ENCODE results near the gene CFL1. TPM values are rescaled to one million over a fixed set of nuclear protein-coding genes. Genes with fewer than 3 reads are reported as not detected.

CFL1 gene
- 1,000 to 10,000 TPM in 1 of 3 donors, 100 to 1,000 TPM in 2; 944 to 1,135 (median 977) TPM for total RNA-seq

DNA sequence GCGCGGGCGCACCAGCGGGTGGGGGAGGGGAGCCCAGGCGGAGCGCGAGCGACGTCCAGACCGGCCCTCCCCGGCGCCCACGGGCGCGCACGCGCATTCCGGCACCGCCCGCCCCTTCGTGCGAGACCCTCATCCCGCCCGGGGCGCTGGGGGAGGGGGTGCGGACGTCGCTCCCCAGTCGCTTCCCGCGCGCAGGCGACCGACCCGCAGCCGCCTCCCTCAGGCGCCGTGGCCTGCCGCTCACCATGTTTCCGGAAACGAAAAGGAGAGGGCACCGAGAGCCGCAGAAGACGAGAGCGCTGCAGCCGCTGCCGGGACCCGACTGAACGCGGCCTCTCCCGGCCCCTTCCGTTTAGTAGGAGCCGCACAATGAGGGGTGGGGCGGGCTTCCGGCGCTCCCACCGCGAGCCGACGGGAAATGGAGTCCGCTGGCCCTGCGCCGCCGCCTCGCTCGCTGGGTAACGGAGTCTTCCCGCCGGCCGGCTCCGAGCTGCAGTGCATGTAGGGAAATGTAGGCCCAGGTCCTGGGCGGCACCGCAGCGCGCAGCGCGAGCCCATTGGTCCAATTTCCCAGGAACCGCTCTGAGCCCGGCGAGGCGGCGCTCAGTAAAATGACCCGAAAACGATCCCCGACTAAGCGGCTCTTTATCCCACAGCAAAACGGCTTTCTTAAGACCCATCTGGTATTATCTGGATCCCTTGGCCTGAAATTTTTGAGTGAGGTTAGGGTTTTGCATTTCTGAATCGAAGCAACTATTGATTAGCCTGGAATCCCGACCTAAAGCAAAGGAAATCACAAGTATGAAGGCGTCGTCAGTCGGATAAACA lies at the start of gene CFL1:
Gene CFL1 (minus strand): TSS at position 328 of the 828 bp plus-strand sequence. CDS start 81 bp downstream, at position 247.
- ATAC-seq (peak; percentile 66 to 70), DNase-seq (peak; percentile 95)
- Mint-ChIP-seq H3K9me3 (no peaks in the 10 kb centered on the region), H3K27me3 (ENCODE audit: low read depth) (no peaks in the 10 kb centered on the region), H3K36me3 (ENCODE audit: insufficient read depth) (peaks cover 34% of the 10 kb centered on the region), H3K4me1 (ENCODE audit: low read depth) (peaks cover 63% of the 10 kb centered on the region), H3K4me3 (peak within 1 kb of the TSS; percentile 90)

DNA sequence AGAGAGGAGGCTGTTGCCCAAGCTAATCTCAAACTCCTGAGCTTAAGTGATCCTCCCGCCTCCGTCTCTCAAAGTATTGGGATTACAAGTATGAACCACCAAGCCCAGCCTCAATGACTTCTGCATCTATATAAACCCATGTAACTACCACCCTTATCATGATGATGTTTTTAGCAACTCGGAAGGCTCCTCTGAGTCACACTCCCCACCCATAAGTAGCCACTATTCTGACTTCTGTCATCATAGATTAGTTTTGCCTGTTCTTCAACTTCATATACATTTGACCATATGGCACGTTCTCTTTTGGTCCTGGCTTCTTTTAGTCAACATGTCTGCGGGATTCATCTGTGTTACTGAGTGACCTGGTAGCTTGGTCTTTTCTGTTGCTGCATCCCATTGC lies 48.6 kb upstream of the CFL1 start:
- H3K36me3 Mint-ChIP-seq (ENCODE audit: insufficient read depth): no peaks in the 10 kb centered on the region
- ATAC-seq (no peak), DNase-seq (no peak)
- no peak overlapping the region for H3K4me3 Mint-ChIP-seq
- H3K27me3 Mint-ChIP-seq (ENCODE audit: low read depth): peaks cover 16% of the 10 kb centered on the region
- peaks cover 12% of the 10 kb centered on the region for H3K4me1 Mint-ChIP-seq (ENCODE audit: low read depth)
- H3K9me3 Mint-ChIP-seq: no peaks in the 10 kb centered on the region

DNA sequence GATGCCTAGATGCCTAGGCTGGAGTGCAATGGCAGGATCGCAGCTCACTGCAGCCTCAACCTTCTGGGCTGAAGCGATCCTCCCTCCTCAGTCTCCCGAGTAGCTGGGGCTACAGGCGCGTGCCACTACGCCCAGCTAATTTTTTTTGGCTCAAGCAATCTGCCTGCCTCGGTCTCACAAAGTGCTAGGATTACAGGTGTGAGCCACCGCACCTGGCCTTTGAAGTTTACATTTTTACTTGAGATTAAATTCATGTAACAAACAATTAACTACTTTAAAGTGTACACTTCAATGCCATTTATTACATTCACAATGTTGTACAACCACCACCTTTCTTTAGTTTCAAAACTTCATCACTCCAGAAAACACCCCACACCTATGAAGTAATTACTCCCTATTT lies 45.7 kb upstream of the CFL1 start:
- Mint-ChIP-seq H3K27me3 (ENCODE audit: low read depth) (peaks cover 6% of the 10 kb centered on the region), H3K36me3 (ENCODE audit: insufficient read depth) (peaks cover 3% of the 10 kb centered on the region), H3K4me1 (ENCODE audit: low read depth) (peaks cover 11% of the 10 kb centered on the region), H3K9me3 (no peaks in the 10 kb centered on the region), H3K4me3 (no peak overlapping the region)
- DNase-seq (no peak), ATAC-seq (no peak)

DNA sequence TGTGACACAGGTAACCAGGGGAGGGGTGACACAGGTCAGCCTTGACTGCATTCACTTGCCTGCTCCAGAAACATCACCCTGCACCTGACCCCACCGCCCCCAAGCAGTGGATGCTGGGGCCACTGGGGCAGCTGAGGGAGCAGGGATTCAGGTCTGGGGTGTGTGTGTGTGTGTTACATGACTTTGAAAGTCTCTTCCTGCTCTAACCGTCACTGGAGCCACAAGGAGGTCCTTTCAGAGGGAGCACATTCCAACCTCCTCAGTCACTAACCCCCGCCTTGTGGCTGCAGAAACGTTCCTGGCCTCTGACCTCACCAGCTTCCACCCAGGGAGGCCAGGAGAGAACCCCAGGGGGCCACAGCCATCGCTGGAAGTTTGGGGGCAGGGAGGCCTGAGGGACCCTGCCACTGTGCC lies 45.1 kb upstream of the CFL1 start:
- no peak overlapping the region for H3K4me3 Mint-ChIP-seq
- DNase-seq (no peak), ATAC-seq (no peak)
- H3K9me3 Mint-ChIP-seq: no peaks in the 10 kb centered on the region
- H3K36me3 Mint-ChIP-seq (ENCODE audit: insufficient read depth): peaks cover 4% of the 10 kb centered on the region
- peaks cover 15% of the 10 kb centered on the region for H3K4me1 Mint-ChIP-seq (ENCODE audit: low read depth)
- peaks cover 6% of the 10 kb centered on the region for H3K27me3 Mint-ChIP-seq (ENCODE audit: low read depth)

DNA sequence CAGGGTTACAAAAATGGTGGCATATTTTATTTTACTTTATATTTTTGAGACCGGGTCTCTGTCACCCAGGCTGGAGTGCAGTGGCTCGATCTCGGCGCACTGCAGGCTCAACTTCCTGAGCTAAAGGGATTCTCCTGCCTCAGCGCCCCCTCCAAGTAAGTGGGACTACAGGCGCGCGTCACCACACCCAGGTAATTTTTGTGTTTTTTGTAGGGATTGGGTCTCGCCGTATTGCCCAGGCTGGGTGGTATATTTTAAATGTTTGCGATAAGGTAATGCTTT lies 42.9 kb upstream of the CFL1 start:
- Mint-ChIP-seq H3K9me3 (no peaks in the 10 kb centered on the region), H3K27me3 (ENCODE audit: low read depth) (peaks cover 2% of the 10 kb centered on the region), H3K4me1 (ENCODE audit: low read depth) (peaks cover 28% of the 10 kb centered on the region), H3K36me3 (ENCODE audit: insufficient read depth) (peaks cover 18% of the 10 kb centered on the region), H3K4me3 (peak overlapping the region; percentile 70)
- no peak for DNase-seq
- ATAC-seq: no peak

DNA sequence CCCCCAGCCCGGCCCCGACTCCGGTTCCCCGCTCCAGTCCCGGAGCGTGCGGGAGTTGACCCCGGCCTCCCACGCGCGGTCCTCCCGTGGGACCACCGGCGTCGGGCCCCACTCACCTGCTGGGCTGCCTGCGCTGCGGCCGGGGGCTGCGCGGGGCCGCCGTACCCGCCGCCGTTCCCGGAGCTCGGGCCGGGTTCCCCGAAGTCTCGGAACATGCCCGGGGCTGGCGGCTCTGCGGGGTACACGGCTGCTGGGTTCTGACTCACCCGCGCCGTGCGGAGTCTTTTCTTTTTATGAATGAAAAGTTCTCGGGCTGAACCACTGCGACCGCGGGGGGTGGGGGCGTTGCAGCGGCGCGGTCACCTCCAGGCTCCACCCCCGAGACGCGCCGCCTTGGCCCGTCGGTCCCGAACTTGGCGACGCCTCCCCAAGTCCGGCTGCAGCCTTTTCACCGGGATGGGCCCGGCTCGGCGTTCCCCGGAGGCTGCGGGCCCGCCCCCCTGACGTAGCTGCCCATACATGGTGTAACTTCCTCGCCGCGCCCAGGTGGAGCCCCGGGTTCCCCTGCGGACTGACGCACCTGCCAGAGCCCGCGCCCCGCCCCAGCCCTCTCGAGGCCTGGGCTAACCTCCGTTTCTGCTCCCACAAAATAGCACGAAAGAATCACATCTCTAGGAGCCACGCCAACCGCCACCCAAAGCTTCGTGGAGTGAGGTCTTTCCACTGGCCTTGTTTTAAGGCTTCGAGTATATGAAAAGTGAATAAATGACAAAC lies 42.3 kb upstream of the CFL1 start, which contains the start of gene FOSL1:
Gene FOSL1 (minus strand): TSS at position 264 of the 774 bp plus-strand sequence. CDS start 49 bp downstream, at position 215.
- ATAC-seq (peak; percentile 81 to 84), DNase-seq (peak; percentile 94)
- H3K4me3 Mint-ChIP-seq: peak within 1 kb of the TSS; percentile 91
- H3K4me1 Mint-ChIP-seq (ENCODE audit: low read depth): peaks cover 33% of the 10 kb centered on the region
- H3K9me3 Mint-ChIP-seq: no peaks in the 10 kb centered on the region
- peaks cover 21% of the 10 kb centered on the region for H3K36me3 Mint-ChIP-seq (ENCODE audit: insufficient read depth)
- H3K27me3 Mint-ChIP-seq (ENCODE audit: low read depth): peaks cover 2% of the 10 kb centered on the region

DNA sequence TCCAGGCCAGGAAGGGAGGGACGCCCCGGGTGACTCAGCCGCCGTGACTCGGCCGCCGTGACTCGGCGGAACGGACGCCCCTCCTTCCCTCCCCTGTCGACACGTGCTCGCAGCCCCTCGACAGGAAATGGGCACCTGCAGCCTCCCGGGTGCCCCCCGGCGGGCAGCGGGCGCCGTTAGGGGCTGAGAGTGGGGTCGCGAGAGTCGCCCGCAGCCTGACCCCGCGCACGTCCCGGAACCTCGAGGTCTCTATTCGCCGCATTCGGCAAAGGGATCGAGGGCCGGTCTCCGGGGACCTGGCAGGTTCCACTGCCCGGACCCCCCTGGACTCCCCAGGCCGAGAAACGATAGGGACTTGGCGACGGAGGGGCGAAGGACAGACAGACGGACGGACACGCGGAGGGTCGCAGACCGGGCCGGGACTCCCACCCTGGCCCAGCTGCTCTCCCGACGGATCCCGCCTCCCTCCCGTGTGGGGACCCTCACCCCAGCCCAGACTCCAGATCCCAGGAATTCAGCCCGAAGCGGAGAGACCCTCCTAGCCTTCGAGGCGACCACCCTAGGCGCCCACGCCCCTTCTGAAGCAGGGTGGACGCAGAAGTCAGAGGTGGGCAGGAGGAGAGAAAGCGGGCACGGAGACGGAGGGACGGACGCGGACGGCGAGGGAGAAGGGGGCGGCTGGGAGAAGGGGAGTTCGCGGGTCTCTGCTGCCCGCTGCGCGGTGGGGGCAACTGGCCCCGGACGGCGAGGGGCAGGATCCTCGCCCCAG lies 41.6 kb upstream of the CFL1 start:
- Mint-ChIP-seq H3K4me3 (peak overlapping the region; percentile 91), H3K36me3 (ENCODE audit: insufficient read depth) (peaks cover 24% of the 10 kb centered on the region), H3K9me3 (no peaks in the 10 kb centered on the region), H3K4me1 (ENCODE audit: low read depth) (peaks cover 36% of the 10 kb centered on the region), H3K27me3 (ENCODE audit: low read depth) (peaks cover 2% of the 10 kb centered on the region)
- DNase-seq (peak; percentile 75), ATAC-seq (peak; percentile 57 to 58)

DNA sequence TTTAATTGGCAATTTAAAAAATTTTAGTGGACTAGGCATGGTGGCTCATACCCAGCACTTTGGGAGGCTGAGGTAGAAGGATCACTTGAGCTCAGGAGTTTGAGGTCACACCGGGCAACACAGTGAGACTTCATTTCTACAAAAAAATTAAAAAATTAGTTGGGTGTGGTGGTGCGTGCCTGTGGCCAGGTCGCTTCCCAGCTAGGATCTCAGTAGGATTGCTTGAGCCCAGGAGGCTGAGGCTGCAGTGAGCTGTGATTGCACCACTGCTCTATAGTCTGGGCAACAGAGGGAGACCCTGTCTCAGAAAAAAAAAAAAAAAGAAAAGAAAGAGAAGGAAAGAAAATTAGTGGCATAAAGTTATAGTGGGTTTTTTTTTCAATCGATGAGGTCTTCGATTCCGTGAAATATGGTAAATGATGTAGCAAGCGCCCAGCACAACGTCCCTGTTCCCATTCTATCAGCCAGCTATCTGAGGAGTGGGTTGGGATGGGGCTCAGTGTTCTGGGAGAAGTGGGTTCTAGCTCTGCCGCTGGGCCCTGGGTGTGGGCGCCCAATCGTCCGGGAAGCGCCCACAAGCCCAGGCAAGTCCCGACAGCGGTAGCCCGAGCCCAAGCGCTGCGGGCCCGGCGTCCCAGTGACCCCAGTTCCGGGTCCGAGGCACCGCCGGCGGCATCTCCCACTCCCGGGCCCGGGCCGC lies 40.8 kb upstream of the CFL1 start:
- peaks cover 42% of the 10 kb centered on the region for H3K4me1 Mint-ChIP-seq (ENCODE audit: low read depth)
- ATAC-seq (no peak), DNase-seq (no peak)
- peak overlapping the region; percentile 91 for H3K4me3 Mint-ChIP-seq
- H3K9me3 Mint-ChIP-seq: no peaks in the 10 kb centered on the region
- peaks cover 28% of the 10 kb centered on the region for H3K36me3 Mint-ChIP-seq (ENCODE audit: insufficient read depth)
- no peaks in the 10 kb centered on the region for H3K27me3 Mint-ChIP-seq (ENCODE audit: low read depth)

DNA sequence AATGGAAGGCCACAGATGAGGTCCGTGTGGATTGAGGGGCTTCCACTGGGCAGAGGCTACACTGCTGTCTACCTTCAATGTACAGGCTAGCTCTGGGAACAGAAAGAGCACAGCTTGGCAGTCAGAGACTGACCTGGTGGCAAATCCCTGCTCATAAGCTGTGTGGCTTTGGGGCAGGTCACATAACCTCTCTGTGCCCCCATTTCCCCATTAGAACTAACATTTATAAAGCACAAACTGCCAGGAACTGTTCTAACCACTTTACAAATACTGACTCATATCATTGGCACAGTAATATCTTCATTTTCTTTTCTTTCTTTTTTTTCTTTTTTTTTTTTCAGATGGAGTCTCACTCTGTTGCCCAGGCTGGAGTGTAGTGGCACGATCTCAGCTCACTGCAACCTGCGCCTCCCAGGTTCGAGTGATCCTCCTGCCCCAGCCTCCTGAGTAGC lies 39.1 kb upstream of the CFL1 start:
- no peaks in the 10 kb centered on the region for H3K9me3 Mint-ChIP-seq
- DNase-seq (no peak), ATAC-seq (no peak)
- H3K36me3 Mint-ChIP-seq (ENCODE audit: insufficient read depth): peaks cover 38% of the 10 kb centered on the region
- H3K27me3 Mint-ChIP-seq (ENCODE audit: low read depth): no peaks in the 10 kb centered on the region
- H3K4me1 Mint-ChIP-seq (ENCODE audit: low read depth): peaks cover 57% of the 10 kb centered on the region
- peak overlapping the region; percentile 63 for H3K4me3 Mint-ChIP-seq

DNA sequence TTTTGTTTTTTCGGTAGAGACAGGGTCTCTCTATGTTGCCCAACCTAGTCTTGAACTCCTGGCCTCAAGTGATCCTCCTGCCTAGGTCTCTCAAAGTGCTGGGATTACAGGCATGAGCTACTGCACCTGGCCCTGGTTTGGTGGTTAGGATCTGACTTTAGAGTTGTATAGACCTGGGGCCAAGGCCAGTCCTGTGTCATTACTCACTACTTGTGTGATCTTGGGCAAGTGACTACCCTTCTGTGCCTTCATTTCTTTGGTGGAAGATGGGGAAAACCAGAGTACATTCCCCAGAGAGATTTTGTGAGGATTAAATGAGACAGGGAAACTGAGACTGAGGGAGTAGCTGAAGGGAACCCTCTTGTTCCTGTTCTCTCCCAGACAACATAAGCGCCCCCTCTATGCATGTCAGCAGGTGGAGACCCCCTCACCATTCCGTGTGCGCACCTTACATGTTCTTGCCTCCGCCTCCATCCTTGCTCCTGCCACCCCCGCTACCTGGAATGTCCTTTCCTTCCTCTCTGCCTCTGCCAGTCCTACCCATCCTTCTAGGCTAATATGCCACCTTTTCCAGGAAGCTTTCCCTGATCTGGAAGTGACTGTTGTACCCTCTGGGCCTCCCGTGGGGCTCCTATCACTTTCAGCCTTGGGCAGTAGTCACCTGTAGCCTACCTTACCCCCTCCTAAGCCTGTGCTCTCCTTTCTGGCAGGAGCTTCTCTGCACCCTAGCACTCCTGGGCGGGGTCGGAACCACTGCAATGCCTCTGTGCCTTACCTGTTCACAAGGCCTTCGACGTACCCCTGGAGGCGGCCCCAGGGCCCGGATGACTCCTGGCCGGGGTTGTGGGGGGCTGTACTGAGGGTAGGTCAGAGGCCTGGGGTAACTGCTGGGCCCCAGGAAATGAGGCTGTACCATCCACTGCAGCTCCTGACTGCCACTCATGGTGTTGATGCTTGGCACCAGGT lies 38.3 kb upstream of the CFL1 start:
- Mint-ChIP-seq H3K27me3 (ENCODE audit: low read depth) (no peaks in the 10 kb centered on the region), H3K4me3 (peak overlapping the region; percentile 40), H3K36me3 (ENCODE audit: insufficient read depth) (peaks cover 38% of the 10 kb centered on the region), H3K9me3 (no peaks in the 10 kb centered on the region), H3K4me1 (ENCODE audit: low read depth) (peaks cover 56% of the 10 kb centered on the region)
- no peak for DNase-seq
- no peak for ATAC-seq

DNA sequence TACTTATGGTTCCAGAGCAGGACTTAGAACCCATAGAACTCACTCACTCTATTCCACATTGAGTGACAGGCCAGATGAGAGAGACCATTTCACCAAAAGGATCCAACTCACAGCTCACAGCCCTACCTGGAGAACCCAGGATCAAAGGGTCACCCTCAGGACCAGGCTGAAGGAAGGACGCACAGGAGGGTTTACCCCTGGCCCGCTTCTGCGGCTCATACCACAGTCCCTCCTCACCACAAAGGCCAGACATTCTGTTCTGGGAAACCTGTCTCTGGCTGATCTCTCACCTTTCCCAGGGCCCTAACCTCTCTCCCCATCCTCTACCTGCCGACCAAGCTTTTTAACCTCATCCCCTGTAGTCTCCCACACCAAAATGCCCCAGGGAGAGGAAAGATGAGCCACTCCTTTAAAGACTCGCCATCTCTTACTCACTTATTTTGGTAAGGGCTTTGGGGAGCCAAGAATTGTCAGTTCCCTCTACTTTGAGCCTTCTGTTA lies 37.6 kb upstream of the CFL1 start:
- H3K9me3 Mint-ChIP-seq: no peaks in the 10 kb centered on the region
- no peak for ATAC-seq
- no peak for DNase-seq
- H3K27me3 Mint-ChIP-seq (ENCODE audit: low read depth): no peaks in the 10 kb centered on the region
- H3K4me1 Mint-ChIP-seq (ENCODE audit: low read depth): peaks cover 54% of the 10 kb centered on the region
- H3K4me3 Mint-ChIP-seq: peak overlapping the region; percentile 40
- H3K36me3 Mint-ChIP-seq (ENCODE audit: insufficient read depth): peaks cover 38% of the 10 kb centered on the region

DNA sequence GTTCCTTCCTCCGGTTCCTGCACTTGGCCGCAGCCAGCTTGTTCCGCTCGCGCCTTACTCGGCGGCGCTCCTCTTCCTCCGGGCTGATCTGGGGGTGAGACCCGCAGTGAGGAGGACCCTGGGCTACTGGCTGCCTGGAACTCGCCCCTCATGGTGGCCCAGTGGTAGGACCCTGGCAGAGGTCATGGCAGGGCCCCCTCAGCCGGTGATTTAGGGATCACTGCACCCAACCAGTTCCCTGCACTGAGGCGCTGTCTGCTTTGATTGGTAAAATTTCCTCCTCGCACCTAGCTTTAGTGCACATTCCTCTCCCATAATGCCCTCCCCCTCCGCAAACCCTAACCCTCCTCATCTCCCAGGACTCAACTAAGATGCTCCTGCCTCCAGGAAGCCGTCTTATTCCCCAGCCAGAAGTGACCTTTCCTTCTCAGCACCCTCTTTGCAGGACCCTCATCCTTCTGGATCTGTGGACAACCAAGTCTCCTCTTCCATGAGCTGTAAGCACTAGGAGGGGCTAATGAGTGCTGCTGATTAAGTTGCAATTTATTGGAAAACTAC lies 36.1 kb upstream of the CFL1 start:
- Mint-ChIP-seq H3K36me3 (ENCODE audit: insufficient read depth) (peaks cover 38% of the 10 kb centered on the region), H3K4me1 (ENCODE audit: low read depth) (peaks cover 66% of the 10 kb centered on the region), H3K27me3 (ENCODE audit: low read depth) (no peaks in the 10 kb centered on the region), H3K4me3 (peak overlapping the region; percentile 82), H3K9me3 (no peaks in the 10 kb centered on the region)
- DNase-seq: no peak
- no peak for ATAC-seq
